HG02610 (cell line): ENCODE measurements around the gene DDX42.
"Not testable (repeated sequence)": the region's sequence is repeated elsewhere in the genome, so short reads cannot be mapped to it uniquely, and the experiment has no call there.

Experiments
- ATAC-seq: cut with Tn5 transposase; IDR thresholded peaks from one replicate; pipeline ENCODE4 v1.9.1; 2021; ENCODE audit warnings: mild to moderate bottlenecking, moderate library complexity; ENCODE audit not compliant: unreplicated experiment

Gene DDX42

GRCh38 chr17:63837480-63837879, 63.5 kb downstream of the DDX42 start:
- ATAC-seq = no peak

- ATAC-seq = no peak
These were observed 64.1 kb downstream of the DDX42 start for GRCh38 chr17:63837962-63838600.

- ATAC-seq = no peak
These were observed 64.7 kb downstream of the DDX42 start for GRCh38 chr17:63838631-63839171.

- no peak for ATAC-seq
These were observed 66.8 kb downstream of the DDX42 start for GRCh38 chr17:63840591-63841349.

GRCh38 chr17:63841350-63842172, 67.6 kb downstream of the DDX42 start:
- ATAC-seq = no peak

- ATAC-seq = peak; percentile 23
These were observed 68.2 kb downstream of the DDX42 start for GRCh38 chr17:63842173-63842539.

GRCh38 chr17:63842540-63843386, 68.8 kb downstream of the DDX42 start, which contains the start of gene SMARCD2:
Gene SMARCD2, minus strand, starts transcription at chr17:63842685. Its CDS starts 11 bp downstream, at chr17:63842674.
- ATAC-seq = peak; percentile 79

GRCh38 chr17:63843387-63843888, 69.5 kb downstream of the DDX42 start:
- not testable (repeated sequence) for ATAC-seq

GRCh38 chr17:63843910-63844677, 70.1 kb downstream of the DDX42 start:
- ATAC-seq = no peak

GRCh38 chr17:63845509-63845908, 71.5 kb downstream of the DDX42 start:
- no peak for ATAC-seq

GRCh38 chr17:63847525-63848249, 73.7 kb downstream of the DDX42 start:
- ATAC-seq = no peak

GRCh38 chr17:63848834-63849689, 75.1 kb downstream of the DDX42 start:
- peak; percentile 86 for ATAC-seq

GRCh38 chr17:63850401-63850800, 76.4 kb downstream of the DDX42 start:
- no peak for ATAC-seq

- ATAC-seq = no peak
These were observed 79.3 kb downstream of the DDX42 start for GRCh38 chr17:63853260-63853659.

- ATAC-seq = no peak
These were observed 80.7 kb downstream of the DDX42 start for GRCh38 chr17:63854709-63855108.

GRCh38 chr17:63855185-63855584, 81.2 kb downstream of the DDX42 start:
- no peak for ATAC-seq

- not testable (repeated sequence) for ATAC-seq
These were observed 82.5 kb downstream of the DDX42 start for GRCh38 chr17:63856425-63856824.

- no peak for ATAC-seq
These were observed 85.3 kb downstream of the DDX42 start for GRCh38 chr17:63859257-63859656.
